HT-29 (cell line): Measurements from ENCODE around the gene AGPAT4. TPM values are rescaled to one million over a fixed set of nuclear protein-coding genes. Genes with fewer than 3 reads are reported as not detected.

Source experiments
- DNase-seq: peaks from one replicate; pipeline ENCODE4 v3.0.0-alpha.2; 2015; ENCODE audit warnings: low spot score
- total RNA-seq: library from RNA; depleted of rRNA; stranded (reverse); fragments of >200 nt; shearing (Covaris generic); gene quantifications from 2 replicates; pipeline ENCODE4 v1.2.3, GENCODE V29; 2014

Gene AGPAT4
- total RNA-seq, 1 experiment from 2014 or later, result 0.56 TPM

DNA sequence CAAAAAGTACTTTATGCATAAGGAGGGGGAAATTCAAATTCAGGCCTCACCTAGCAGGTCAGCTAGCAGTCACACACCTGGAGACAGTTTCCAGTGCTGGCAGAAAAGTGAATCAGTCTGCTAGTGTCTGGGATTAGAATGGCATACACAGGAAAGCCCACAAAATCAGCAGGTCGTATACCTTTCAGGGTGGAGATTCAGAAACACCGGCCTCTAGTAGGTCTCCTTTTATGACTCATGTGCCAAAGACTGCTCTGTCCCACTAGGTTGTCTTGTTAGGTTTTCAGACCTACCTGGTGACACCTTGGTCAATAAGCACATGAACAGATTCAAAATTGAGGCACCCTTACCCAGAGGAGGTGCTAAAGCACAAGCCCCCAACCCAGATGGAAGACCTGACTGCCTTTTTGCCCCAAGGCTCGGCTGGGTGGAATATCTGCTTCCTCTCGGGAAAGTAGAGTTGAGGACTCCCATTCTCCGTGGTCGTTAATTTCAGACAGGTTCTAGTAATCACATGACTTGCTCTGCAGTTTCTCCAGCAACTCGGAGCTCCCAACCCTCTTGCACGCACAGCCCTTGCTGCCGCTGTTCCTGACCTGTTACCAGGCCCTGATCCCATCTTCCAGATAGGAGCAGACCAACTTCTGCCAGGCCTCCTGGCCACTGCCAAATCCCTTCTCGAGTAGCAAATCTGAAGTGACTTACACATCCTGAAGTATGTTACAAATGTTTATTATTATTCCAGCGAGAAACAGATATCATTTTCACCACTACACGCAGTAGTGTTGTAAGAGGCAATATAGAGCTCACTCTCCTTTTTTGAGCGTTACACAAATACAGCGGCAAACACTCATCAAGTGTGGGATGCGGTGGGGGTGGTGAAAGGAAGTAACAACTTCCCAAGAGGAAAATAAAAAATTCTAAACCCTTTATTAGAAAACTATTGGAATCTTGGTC lies 46.6 kb downstream of the AGPAT4 start:
- no peak for DNase-seq

- no peak for DNase-seq
Measured at GRCh38 chr6:161226009-161226964, 47.6 kb downstream of the AGPAT4 start.

GRCh38 chr6:161225681-161226008 lies 48.2 kb downstream of the AGPAT4 start:
- DNase-seq, result no peak

- DNase-seq, result peak; percentile 26
Measured at GRCh38 chr6:161224951-161225680, 48.7 kb downstream of the AGPAT4 start.

GRCh38 chr6:161223646-161224045 lies 50.2 kb downstream of the AGPAT4 start:
- DNase-seq, result no peak

DNA sequence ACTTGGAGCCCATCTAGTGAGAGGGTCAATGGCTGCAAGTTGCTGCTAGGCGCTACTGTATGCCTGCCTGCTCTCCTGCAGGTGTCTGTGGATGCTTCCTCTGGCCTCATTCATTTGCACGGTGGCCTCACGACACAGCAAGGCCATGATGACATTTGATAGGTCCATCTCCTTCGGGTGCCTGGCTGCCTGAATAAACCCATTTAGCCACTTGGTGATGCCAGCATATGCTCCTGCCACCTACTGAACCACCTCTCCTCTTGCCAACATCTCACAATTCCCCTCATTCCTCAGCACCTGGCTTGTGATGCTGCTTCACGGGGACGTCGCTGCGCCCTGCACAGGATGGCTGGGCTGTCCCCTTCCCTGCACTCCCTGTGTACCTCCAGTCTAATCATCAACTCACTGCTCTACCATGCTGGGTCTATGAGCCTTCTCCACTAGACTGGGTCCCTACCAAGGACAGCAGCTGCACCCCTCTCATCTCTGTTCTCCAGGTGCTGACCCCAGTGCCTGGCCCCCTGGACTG lies 51.1 kb downstream of the AGPAT4 start:
- no peak for DNase-seq

DNA sequence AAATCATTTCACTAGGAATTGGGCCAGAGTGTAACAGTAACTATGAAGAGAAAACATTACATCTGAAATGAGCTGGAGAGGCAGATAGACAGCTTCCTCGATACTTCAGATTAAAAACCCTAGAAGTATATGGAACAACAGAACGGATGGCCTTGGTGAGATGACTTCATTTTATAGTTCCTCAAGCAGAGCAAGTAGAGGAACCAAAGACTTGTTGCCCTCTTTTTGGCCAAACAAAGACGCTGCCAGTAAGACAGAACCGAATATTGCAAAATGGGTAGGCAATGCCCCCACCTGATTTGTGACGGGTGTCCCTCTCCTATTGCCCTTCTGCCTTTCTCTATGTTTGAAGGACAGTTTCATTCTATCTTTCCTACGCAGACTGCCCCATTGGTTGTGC lies 53.5 kb downstream of the AGPAT4 start:
- no peak for DNase-seq

DNA sequence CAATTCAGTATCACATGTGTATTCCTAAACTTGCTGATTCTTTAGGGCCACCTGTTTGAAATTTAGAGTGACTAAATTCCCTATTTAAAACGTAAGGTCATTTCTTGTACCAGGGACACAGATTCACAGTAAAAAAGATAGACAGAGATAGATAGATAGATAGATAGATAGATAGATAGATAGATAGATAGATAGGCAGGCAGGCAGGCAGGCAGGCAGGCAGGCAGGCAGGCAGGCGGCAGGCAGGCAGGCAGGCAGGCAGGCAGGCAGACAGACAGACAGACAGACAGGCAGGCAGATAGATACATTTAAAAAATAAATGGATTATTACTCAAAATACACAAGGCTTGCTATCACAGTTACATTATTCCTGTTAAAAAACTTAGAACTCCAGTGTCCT lies 54.2 kb downstream of the AGPAT4 start:
- no peak for DNase-seq

DNA sequence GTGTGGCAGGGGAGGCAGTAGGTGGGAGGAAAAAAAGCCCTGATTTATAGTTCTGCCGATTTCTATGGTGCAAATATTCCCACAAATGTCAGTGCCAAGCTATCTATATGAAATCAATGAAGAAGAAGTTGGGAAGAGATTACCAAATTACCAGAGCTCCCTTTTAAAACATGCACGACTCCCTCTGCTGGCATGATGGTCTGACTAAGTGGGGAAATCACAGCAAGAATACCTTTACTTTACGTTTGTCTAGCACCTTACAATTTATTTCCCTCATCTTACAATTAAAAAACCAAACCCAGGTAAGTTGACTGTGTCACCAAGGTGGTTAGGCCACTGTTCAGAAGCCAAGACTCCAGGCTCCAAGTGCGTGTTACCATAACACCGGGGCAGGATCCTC lies 55.6 kb downstream of the AGPAT4 start:
- no peak for DNase-seq

GRCh38 chr6:161217628-161218027 lies 56.2 kb downstream of the AGPAT4 start:
- no peak for DNase-seq

DNA sequence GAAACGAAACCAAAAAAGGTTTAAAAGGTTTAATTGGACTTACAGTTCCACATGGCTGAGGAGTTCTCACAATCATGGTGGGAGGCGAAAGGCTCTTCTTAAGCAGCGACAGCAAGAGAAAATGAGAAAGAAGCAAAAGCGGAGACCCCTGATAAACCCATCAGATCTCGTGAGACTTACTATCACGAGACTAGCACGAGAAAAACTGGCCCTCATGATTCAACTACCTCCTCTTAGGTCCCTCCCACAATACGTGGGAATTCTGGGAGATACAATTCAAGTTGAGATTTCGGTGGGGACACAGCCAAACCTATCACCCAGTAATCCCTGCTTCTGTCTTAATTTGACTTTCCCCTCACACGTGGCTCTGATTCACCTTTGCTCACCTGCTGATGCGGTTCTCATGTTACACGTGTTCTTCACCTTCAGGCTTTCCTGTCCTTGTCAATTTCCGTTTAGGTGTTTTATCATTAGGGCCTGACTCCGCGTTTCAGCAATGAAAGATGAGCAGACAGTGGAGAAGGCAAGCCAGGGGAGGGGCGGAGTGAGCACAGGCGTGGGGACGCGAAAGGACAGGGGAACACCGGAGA lies 57.1 kb downstream of the AGPAT4 start:
- DNase-seq, result no peak

DNA sequence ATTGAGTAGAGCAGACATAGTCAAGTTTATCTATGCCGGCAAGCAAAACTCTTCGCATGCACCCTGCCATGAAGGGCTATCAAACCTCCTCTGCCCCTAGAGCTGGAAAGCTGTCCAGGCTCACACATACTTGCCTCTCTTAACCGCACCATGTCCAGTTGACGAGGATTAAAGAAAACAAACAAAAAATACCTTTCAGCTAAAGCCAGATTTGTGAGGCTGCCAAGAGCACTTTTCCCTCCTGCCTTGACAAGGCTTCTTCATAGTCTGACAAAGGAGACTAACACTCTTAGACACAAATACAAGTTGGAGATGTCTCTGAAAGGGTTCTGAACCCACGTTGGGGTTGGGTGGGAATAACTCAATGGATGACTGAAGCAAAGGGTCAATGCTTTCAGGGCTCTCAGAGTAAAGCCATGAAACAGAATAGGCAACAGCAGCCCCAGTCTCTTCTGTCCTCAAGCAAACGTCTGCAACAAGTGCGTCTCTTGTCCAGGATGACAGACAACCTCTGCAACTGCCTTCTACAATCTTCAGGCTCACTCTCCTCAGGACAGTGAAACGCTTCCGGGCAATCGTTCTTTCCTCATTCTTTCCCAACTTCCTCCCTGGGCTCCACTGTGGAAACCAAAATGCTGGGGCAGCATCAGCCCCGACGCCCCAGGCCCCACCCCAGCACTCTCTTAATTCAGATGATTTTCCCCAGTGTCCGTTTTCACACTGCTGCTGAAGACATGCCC lies 57.8 kb downstream of the AGPAT4 start:
- no peak for DNase-seq

DNA sequence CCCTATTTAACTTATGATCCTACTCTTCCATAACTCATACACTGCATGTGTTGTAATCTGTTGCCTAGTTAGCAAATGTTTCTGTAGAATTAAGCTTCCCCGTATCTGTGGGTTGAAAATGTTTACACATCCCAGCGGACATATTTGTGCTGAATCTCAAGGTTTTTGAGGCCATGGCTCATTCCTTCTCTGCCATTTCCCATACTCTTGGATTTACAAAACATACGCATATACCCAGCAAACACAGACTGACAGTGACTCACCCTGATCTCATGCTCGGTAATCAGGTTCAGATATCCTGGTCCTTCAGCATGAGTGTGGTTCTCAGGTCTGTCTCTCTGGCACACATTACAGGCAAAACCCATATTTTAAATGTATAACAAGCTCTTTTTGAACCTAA lies 58.7 kb downstream of the AGPAT4 start:
- DNase-seq, result no peak

- no peak for DNase-seq
Measured at GRCh38 chr6:161214722-161215121, 59.1 kb downstream of the AGPAT4 start.

GRCh38 chr6:161212902-161213301 lies 61.0 kb downstream of the AGPAT4 start:
- DNase-seq, result no peak

DNA sequence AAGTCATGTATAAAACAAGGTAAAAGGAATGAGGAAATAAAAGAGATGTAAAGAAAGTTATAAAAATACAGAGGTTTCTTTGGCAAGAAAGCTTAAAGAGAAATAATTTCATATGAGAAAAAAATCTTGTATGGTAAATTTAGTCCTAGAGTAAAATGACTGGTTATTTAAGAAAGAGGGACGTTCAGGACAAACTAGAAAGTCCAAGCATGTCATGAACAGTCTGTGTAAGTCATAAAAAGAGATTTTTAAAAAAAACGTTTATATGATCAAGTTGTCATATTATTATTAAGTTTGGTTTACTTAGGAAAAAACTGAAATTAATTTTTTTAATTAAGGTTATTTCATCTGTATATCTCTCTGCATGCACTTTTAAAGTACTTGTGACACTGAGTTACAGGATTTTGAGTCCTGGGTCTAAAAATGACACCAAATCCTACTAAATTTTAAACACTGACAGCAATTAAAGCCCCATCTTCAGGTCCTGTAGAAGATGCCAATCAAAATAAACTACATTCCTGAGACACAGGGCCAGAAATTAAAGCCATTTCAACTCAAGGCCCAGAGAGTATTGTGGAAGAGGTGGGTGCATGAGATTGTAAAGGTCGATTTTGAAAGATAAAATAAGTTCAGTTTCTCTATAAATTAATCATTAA lies 62.4 kb downstream of the AGPAT4 start:
- no peak for DNase-seq

DNA sequence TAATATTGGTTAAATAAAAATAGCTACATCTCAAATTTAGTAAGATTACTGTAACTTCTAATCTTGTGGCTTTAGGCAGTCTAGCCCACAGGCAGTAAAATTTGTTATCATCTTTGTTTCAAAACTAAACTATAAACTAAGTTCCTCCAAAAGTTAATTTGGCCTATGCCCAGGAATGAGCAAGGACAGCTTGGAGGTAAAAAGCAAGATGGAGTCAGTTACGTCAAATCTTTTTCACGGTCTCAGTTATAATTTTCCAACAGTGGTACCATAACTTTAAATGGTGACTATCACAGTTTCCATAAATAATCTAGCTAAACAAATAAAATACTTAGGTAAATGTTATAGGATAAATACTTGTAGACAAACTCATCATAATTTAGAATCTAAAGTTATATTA lies 63.0 kb downstream of the AGPAT4 start:
- no peak for DNase-seq

GRCh38 chr6:161207200-161207599 lies 66.7 kb downstream of the AGPAT4 start:
- no peak for DNase-seq

GRCh38 chr6:161204866-161205557 lies 68.8 kb downstream of the AGPAT4 start:
- no peak for DNase-seq
